Measurements from ENCODE around the gene MARCKSL1. TPM values are rescaled to one million over a fixed set of nuclear protein-coding genes. Genes with fewer than 3 reads are reported as not detected.
A peak's percentile ranks its signal among the peaks of the same experiment; 100 is the strongest.

MARCKSL1 gene
- total and polyA plus RNA-seq, 2 of the 13 experiments (the other 11 are each of a cell fraction or from before 2014, with no cell fraction given) = 81.9 to 155 TPM

- peak; percentile 99 for TF ChIP-seq ZXDC (CRISPR knock-in tag; IDR thresholded peaks at IDR 0.05)
- TF ChIP-seq TOE1 (CRISPR knock-in tag; IDR thresholded peaks at IDR 0.05) = no peak
- peak; percentile 44; the same call in 1 of the 2 replicates for TF ChIP-seq MAX (IDR thresholded peaks at IDR 0.05)
- TF ChIP-seq ELF3 (CRISPR knock-in tag; IDR thresholded peaks at IDR 0.05) = 0 out of 2 replicates have a peak, but pooled peaks have one; percentile 33
- no peak for TF ChIP-seq DNMT3B (CRISPR knock-in tag; conservative IDR thresholded peaks at IDR 0.05)
- no peak for TF ChIP-seq ZNF550 (CRISPR knock-in tag; IDR thresholded peaks at IDR 0.05; ENCODE audit: borderline replicate concordance)
- TF ChIP-seq ZNF260 (CRISPR knock-in tag; IDR thresholded peaks at IDR 0.05; ENCODE audit: borderline replicate concordance, low read depth) = no peak
- TF ChIP-seq TFDP1 (CRISPR knock-in tag; IDR thresholded peaks at IDR 0.05; ENCODE audit: borderline replicate concordance) = peak; percentile 75; the same call in 1 of the 2 replicates
- no peak for TF ChIP-seq PRDM4 (CRISPR knock-in tag; IDR thresholded peaks at IDR 0.05; ENCODE audit: borderline replicate concordance)
- TF ChIP-seq TGIF2 (CRISPR knock-in tag; IDR thresholded peaks at IDR 0.05) = no peak; the same call in 1 of the 2 replicates
- no peak; the same call in 1 of the 2 replicates for TF ChIP-seq HOXA5 (CRISPR knock-in tag; IDR thresholded peaks at IDR 0.05)
- no peak for TF ChIP-seq MBNL3 (CRISPR knock-in tag; conservative IDR thresholded peaks at IDR 0.05)
- TF ChIP-seq ZMYM3 (CRISPR knock-in tag; IDR thresholded peaks at IDR 0.05) = no peak
- TF ChIP-seq ZNF615 (CRISPR knock-in tag; IDR thresholded peaks at IDR 0.05; ENCODE audit: borderline replicate concordance) = no peak
- no peak for TF ChIP-seq ZNF576 (CRISPR knock-in tag; IDR thresholded peaks at IDR 0.05)
- no peak for TF ChIP-seq PREB (CRISPR knock-in tag; IDR thresholded peaks at IDR 0.05)
- TF ChIP-seq PITX1 (CRISPR knock-in tag; IDR thresholded peaks at IDR 0.05) = no peak; the same call in 1 of the 2 replicates
- no peak for TF ChIP-seq ELF4 (CRISPR knock-in tag; IDR thresholded peaks at IDR 0.05; ENCODE audit: borderline replicate concordance)
- TF ChIP-seq ZNF180 (CRISPR knock-in tag; IDR thresholded peaks at IDR 0.05; ENCODE audit: borderline replicate concordance, low read depth) = no peak
- peak; percentile 27; the same call in 1 of the 2 replicates for TF ChIP-seq CCDC6 (CRISPR knock-in tag; IDR thresholded peaks at IDR 0.05)
Measured at GRCh38 chr1:32351399-32352238, 15.6 kb upstream of the MARCKSL1 start (continued).

All from HepG2 (cell line).